Naive B cell (primary cell): ENCODE results near the gene LRRC45. TPM values are rescaled to one million over a fixed set of nuclear protein-coding genes. Genes with fewer than 3 reads are reported as not detected.

Experiments
- ATAC-seq, 2 donors: fragments of 150-1000 bp; cut with Tn5 transposase; 2 replicates each; pipeline ENCODE4 v1.10.0; 2021; ENCODE audit warnings: low read depth in 2 of 2, mild to moderate bottlenecking in 2 of 2, moderate library complexity in 2 of 2
- DNase-seq: peaks from one replicate; pipeline ENCODE4 v3.0.0; 2022
- H3K27ac Mint-ChIP-seq, 6 donors: one replicate each; pipeline ENCODE4 v1.8.0; 2020 to 2022; ENCODE audit warnings: mild to moderate bottlenecking in 6 of 6, mixed read lengths in 6 of 6, moderate library complexity in 5 of 6, inconsistent platforms in 2 of 6
- H3K27me3 Mint-ChIP-seq, 3 donors: one replicate each; pipeline ENCODE4 v1.8.0; 2021 to 2022; ENCODE audit warnings: mixed read lengths in 3 of 3, mild to moderate bottlenecking in 1 of 3
- H3K36me3 Mint-ChIP-seq, 2 donors: one replicate each; pipeline ENCODE4 v1.8.0; 2020 to 2022; ENCODE audit warnings: mixed read lengths in 2 of 2, inconsistent platforms in 1 of 2, mild to moderate bottlenecking in 1 of 2
- H3K4me1 Mint-ChIP-seq, 3 donors: one replicate each; pipeline ENCODE4 v1.8.0; 2020 to 2022; ENCODE audit warnings: mixed read lengths in 3 of 3, inconsistent platforms in 1 of 3, mild to moderate bottlenecking in 1 of 3, moderate library complexity in 1 of 3
- H3K4me3 Mint-ChIP-seq, 8 donors: one replicate each; pipeline ENCODE4 v1.8.0; 2020 to 2022; ENCODE audit warnings: mild to moderate bottlenecking in 8 of 8, mixed read lengths in 8 of 8, moderate library complexity in 8 of 8, inconsistent platforms in 2 of 8
- H3K9me3 Mint-ChIP-seq, 7 donors: one replicate each; pipeline ENCODE4 v1.8.0; 2020 to 2022; ENCODE audit warnings: mixed read lengths in 7 of 7, mild to moderate bottlenecking in 5 of 7, inconsistent platforms in 2 of 7, moderate library complexity in 1 of 7
- polyA plus RNA-seq, 6 donors: library from polyadenylated mRNA; unstranded; fragments of 300-500 nt; fragmentation: Illumina TruSeq; gene quantifications; one replicate each; pipeline ENCODE4 v1.2.3, GENCODE V29; 2021; ENCODE audit warnings: low read depth in 6 of 6

LRRC45 gene
- polyA plus RNA-seq, 6 donors from 2014 or later: 1.3 to 4.6 (median 2.6) TPM

GRCh38 chr17:82023447-82024241 is 539 bp downstream of the LRRC45 start:
- Mint-ChIP-seq H3K4me1 (peaks cover 7 to 20% (median 14%) of the 10 kb centered on the region in 3 donors), H3K9me3 (no peaks in the 10 kb centered on the region), H3K27ac (peak overlapping the region in 1 of 6 donors; percentile 27), H3K36me3 (no peaks in the 10 kb centered on the region), H3K4me3 (peak overlapping the region; percentile 80 to 91 (median 87)), H3K27me3 (peaks cover 0 to 9% (median 7%) of the 10 kb centered on the region in 3 donors)
- no peak for ATAC-seq
- no peak for DNase-seq

GRCh38 chr17:82024859-82025258 is 1.8 kb downstream of the LRRC45 start:
- peaks cover 7 to 26% (median 18%) of the 10 kb centered on the region in 3 donors for H3K4me1 Mint-ChIP-seq
- H3K27me3 Mint-ChIP-seq: peaks cover 0 to 21% (median 7%) of the 10 kb centered on the region in 3 donors
- no peak overlapping the region for H3K27ac Mint-ChIP-seq
- no peaks in the 10 kb centered on the region for H3K9me3 Mint-ChIP-seq
- no peak for ATAC-seq
- no peaks in the 10 kb centered on the region for H3K36me3 Mint-ChIP-seq
- no peak for DNase-seq
- H3K4me3 Mint-ChIP-seq: no peak overlapping the region

DNA sequence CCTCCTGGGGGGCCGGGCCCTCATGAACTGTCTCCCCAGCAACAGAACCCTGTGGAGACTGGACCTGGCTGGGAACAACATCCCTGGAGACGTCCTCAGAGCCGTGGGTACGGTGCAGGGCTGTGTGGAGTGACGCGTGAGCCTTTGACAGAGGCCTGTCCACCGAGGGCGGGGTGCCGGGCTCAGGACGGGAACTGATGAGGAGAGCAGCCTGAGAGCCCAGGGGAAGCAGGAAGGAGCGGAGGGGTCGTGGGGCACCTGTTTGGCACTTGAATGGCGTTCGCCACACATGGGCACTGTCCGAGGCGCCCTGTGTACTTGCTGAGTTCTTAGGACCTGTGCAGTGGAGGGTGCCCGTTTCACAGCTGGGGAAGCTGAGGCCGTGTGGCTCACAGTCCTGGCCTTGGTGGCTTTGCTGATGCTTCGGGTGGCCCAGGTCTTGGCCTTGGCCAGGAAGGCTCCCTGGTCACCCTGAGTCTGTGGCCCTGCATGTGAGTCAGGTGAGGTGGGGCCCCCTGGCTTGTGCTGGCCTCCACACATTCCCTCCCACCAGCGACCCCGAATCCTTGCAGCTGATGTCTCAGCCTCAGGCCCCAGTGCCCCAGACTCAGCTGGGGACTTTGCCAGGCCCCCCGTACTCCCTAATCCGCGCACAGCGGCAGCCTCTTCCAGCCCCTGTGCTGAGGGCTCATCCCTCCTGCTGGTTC is 2.4 kb downstream of the LRRC45 start:
- no peak for ATAC-seq
- H3K9me3 Mint-ChIP-seq: no peaks in the 10 kb centered on the region
- H3K27me3 Mint-ChIP-seq: peaks cover 0 to 25% (median 7%) of the 10 kb centered on the region in 3 donors

DNA sequence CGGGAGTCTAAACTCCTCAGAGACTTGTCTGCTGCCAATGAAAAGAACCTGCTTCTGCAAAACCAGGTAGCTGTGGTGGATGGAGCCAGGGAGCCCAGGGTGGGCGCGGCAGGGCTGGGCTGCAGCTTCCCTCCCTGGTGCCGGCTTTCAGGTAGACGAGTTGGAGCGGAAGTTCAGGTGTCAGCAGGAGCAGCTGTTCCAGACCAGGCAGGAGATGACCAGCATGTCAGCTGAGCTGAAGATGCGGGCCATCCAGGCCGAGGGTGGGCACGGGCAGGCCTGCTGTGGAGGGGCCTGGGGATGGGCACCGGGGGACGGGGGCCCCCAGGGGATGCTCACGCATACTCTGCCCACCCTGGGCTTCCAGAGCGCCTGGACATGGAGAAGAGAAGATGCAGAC is 5.1 kb downstream of the LRRC45 start:
- H3K4me3 Mint-ChIP-seq: no peak overlapping the region
- DNase-seq (no peak), ATAC-seq (no peak)
- no peak overlapping the region for H3K27ac Mint-ChIP-seq
- peaks cover 0 to 27% (median 7%) of the 10 kb centered on the region in 3 donors for H3K27me3 Mint-ChIP-seq
- H3K4me1 Mint-ChIP-seq: peaks cover 8 to 20% (median 9%) of the 10 kb centered on the region in 3 donors
- H3K36me3 Mint-ChIP-seq: no peaks in the 10 kb centered on the region
- H3K9me3 Mint-ChIP-seq: no peaks in the 10 kb centered on the region

More for the DNA sequence above, 2.4 kb downstream of the LRRC45 start:
- no peak overlapping the region for H3K27ac Mint-ChIP-seq
- peaks cover 8 to 29% (median 18%) of the 10 kb centered on the region in 3 donors for H3K4me1 Mint-ChIP-seq
- DNase-seq: no peak
- no peaks in the 10 kb centered on the region for H3K36me3 Mint-ChIP-seq
- peak overlapping the region in 4 of 8 donors; percentile 21 to 71 (median 51) for H3K4me3 Mint-ChIP-seq

GRCh38 chr17:82028966-82029365 is 5.9 kb downstream of the LRRC45 start:
- Mint-ChIP-seq H3K36me3 (no peaks in the 10 kb centered on the region), H3K9me3 (no peaks in the 10 kb centered on the region), H3K4me3 (peak overlapping the region in 4 of 8 donors; percentile 3 to 87 (median 58)), H3K27me3 (peaks cover 0 to 27% (median 7%) of the 10 kb centered on the region in 3 donors), H3K27ac (peak overlapping the region in 1 of 6 donors; percentile 30), H3K4me1 (peaks cover 4 to 16% (median 6%) of the 10 kb centered on the region in 3 donors)
- DNase-seq: no peak
- no peak for ATAC-seq

GRCh38 chr17:82029391-82029790 is 6.3 kb downstream of the LRRC45 start:
- peak overlapping the region in 6 of 8 donors; percentile 5 to 87 (median 77) for H3K4me3 Mint-ChIP-seq
- H3K27ac Mint-ChIP-seq: peak overlapping the region in 1 of 6 donors; percentile 38
- no peaks in the 10 kb centered on the region for H3K36me3 Mint-ChIP-seq
- peaks cover 4 to 11% (median 4%) of the 10 kb centered on the region in 3 donors for H3K4me1 Mint-ChIP-seq
- DNase-seq (no peak), ATAC-seq (no peak)
- peaks cover 0 to 27% (median 7%) of the 10 kb centered on the region in 3 donors for H3K27me3 Mint-ChIP-seq
- no peaks in the 10 kb centered on the region for H3K9me3 Mint-ChIP-seq

- H3K27me3 Mint-ChIP-seq: peaks cover 0 to 27% (median 7%) of the 10 kb centered on the region in 3 donors
Observed at GRCh38 chr17:82029990-82030469, 6.9 kb downstream of the LRRC45 start.

GRCh38 chr17:82030470-82031302 is 7.6 kb downstream of the LRRC45 start:
- Mint-ChIP-seq H3K36me3 (peaks cover 0 to 5% of the 10 kb centered on the region in 2 donors), H3K4me3 (peak overlapping the region; percentile 78 to 92 (median 86)), H3K4me1 (peaks cover 10 to 13% (median 11%) of the 10 kb centered on the region in 3 donors), H3K27me3 (peaks cover 0 to 27% (median 7%) of the 10 kb centered on the region in 3 donors), H3K27ac (peak overlapping the region in 1 of 6 donors; percentile 79), H3K9me3 (no peaks in the 10 kb centered on the region)
- DNase-seq (peak; percentile 71), ATAC-seq (peak; percentile 74 to 78)

More at GRCh38 chr17:82029990-82030469, 6.9 kb downstream of the LRRC45 start:
- no peaks in the 10 kb centered on the region for H3K9me3 Mint-ChIP-seq
- H3K4me3 Mint-ChIP-seq: peak overlapping the region in 5 of 8 donors; percentile 74 to 92 (median 86)
- peak overlapping the region in 1 of 6 donors; percentile 79 for H3K27ac Mint-ChIP-seq
- ATAC-seq (no peak), DNase-seq (no peak)
- H3K36me3 Mint-ChIP-seq: peaks cover 0 to under 1% of the 10 kb centered on the region in 2 donors
- peaks cover 5 to 10% (median 6%) of the 10 kb centered on the region in 3 donors for H3K4me1 Mint-ChIP-seq

- peak within 1 kb of the TSS; percentile 78 to 92 (median 86) for H3K4me3 Mint-ChIP-seq
- no peaks in the 10 kb centered on the region for H3K9me3 Mint-ChIP-seq
- H3K27ac Mint-ChIP-seq: peak within 1 kb of the TSS in 1 of 6 donors; percentile 79
- peaks cover 0 to 27% (median 7%) of the 10 kb centered on the region in 3 donors for H3K27me3 Mint-ChIP-seq
- H3K36me3 Mint-ChIP-seq: peaks cover 0 to 5% of the 10 kb centered on the region in 2 donors
- DNase-seq (no peak), ATAC-seq (peak; percentile 13 to 19)
- peaks cover 10 to 16% (median 16%) of the 10 kb centered on the region in 3 donors for H3K4me1 Mint-ChIP-seq
Observed at GRCh38 chr17:82031303-82031884, 8.3 kb downstream of the LRRC45 start, which contains the start of gene RAC3. Gene RAC3 (plus strand): TSS chr17:82031678. CDS start chr17:82031762, 84 bp downstream.

DNA sequence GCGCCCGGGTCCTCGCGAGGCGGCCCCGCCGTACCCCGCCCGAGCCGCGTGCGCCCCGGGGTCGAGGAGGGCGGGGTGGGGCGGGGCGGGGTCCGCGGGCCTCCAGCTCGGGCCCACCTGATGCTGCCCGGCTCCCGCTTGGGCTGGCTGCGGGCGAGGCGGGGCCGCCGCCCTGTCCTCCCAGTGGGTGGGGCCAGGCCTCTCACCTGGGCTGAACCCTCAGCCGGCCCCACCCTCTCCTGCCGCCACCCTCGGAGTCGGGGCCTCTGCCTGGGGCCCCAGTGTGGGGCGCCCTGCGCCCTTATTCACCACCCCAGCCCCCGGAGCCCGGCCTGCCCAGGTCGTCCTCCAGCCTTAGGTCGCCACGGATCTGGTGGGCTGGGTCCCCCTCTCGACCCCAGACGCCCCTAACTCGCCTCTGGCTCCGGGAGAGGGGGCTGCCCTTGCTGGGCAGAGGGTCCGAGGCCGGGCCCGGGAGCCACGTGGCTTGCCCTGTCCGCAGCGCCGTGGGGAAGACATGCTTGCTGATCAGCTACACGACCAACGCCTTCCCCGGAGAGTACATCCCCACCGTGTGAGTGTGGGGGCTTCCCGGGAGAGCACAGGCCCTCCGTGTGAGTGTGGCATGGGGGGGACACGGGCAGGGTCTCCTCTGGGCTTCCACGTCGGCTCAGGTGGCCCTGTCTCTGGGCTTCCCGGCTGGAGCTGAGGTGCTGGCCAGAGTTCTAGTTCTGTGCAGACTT is 9.0 kb downstream of the LRRC45 start:
- DNase-seq: no peak
- peaks cover 0 to 25% (median 7%) of the 10 kb centered on the region in 3 donors for H3K27me3 Mint-ChIP-seq
- H3K36me3 Mint-ChIP-seq: peaks cover 0 to 5% of the 10 kb centered on the region in 2 donors
- peak overlapping the region in 1 of 6 donors; percentile 47 for H3K27ac Mint-ChIP-seq
- H3K4me3 Mint-ChIP-seq: peak overlapping the region in 7 of 8 donors; percentile 15 to 87 (median 64)
- peaks cover 10 to 18% (median 16%) of the 10 kb centered on the region in 3 donors for H3K4me1 Mint-ChIP-seq
- peak; percentile 7 to 13 for ATAC-seq
- no peaks in the 10 kb centered on the region for H3K9me3 Mint-ChIP-seq

- Mint-ChIP-seq H3K27ac (no peak overlapping the region), H3K27me3 (peaks cover 0 to 18% (median 0%) of the 10 kb centered on the region in 3 donors), H3K9me3 (no peaks in the 10 kb centered on the region), H3K36me3 (peaks cover 0 to 5% of the 10 kb centered on the region in 2 donors), H3K4me1 (peaks cover 17 to 25% (median 23%) of the 10 kb centered on the region in 3 donors), H3K4me3 (peak overlapping the region in 2 of 8 donors; percentile 36 to 39)
- DNase-seq: no peak
- ATAC-seq: no peak
Observed at GRCh38 chr17:82033359-82034085, 10.4 kb downstream of the LRRC45 start.
